Ovary (tissue), 3 donors: ENCODE results near the gene EHD3.

ENCODE experiments used
- CTCF ChIP-seq, 3 donors: fragments of 450-650 bp in 2 of 3; fragments of 200-600 bp in 1 of 3; IDR thresholded peaks; one replicate each; pipeline versions ENCODE4 v1.5.1 to v1.8.0; 2016 to 2022; ENCODE audit warnings: antibody characterized with exemption in 3 of 3, mild to moderate bottlenecking in 1 of 3
- POLR2A ChIP-seq: fragments of 450-650 bp; IDR thresholded peaks from one replicate; pipeline ENCODE4 v1.6.1; 2017; ENCODE audit warnings: antibody characterized with exemption, mild to moderate bottlenecking, moderate library complexity
- donor health status: DM: no; HTN: no; CAD: no.

GRCh38 chr2:31286961-31287550 is 53.1 kb downstream of the EHD3 start:
- no peak for TF ChIP-seq CTCF (IDR thresholded peaks at IDR 0.05)
- no peak for TF ChIP-seq POLR2A
